Measurements from ENCODE around the gene CBLN3. TPM values are rescaled to one million over a fixed set of nuclear protein-coding genes. Genes with fewer than 3 reads are reported as not detected.

The CBLN3 gene
- total RNA-seq, 2 experiments from 2014 or later = 2.0 to 6.7 TPM

GRCh38 chr14:24430143-24430681, 744 bp upstream of the CBLN3 start:
- ChIA-PET POLR2A (interaction anchor here (0.7 to 3.1 kb wide), 14 partner anchors 7 to 140 kb away, joined by 3 to 24 read pairs (median 6); partner anchors contain the start of gene RIPK3), CTCF (ENCODE audit: unreplicated experiment) (interaction anchor here (1.1 to 2.5 kb wide), 8 partner anchors 11 to 133 kb away, joined by 3 to 26 read pairs (median 8); partner anchors contain the start of genes CIDEB and RIPK3)
- Histone ChIP-seq H2AFZ (ENCODE audit: low read length) (no peak overlapping the region), H3K9me2 (ENCODE audit: insufficient read depth, low read length) (no peaks in the 10 kb centered on the region), H4K20me1 (ENCODE audit: insufficient read depth, low read length) (no peaks in the 10 kb centered on the region), H3K27ac (ENCODE audit: low read depth, low read length, poor library complexity, severe bottlenecking) (peak overlapping the region; percentile 68), H3K4me1 (ENCODE audit: insufficient read depth, low read length, poor library complexity, severe bottlenecking) (peaks cover 30% of the 10 kb centered on the region), H3K36me3 (ENCODE audit: insufficient read depth, low read length) (peaks cover 20% of the 10 kb centered on the region), H3K4me3 (ENCODE audit: low read depth, low read length, poor library complexity, severe bottlenecking) (peak overlapping the region; percentile 82), H3K79me2 (ENCODE audit: insufficient read depth, low read depth, low read length) (peaks cover 5% of the 10 kb centered on the region; the same call in 1 of the 2 replicates), H3K9me3 (ENCODE audit: low read length) (no peaks in the 10 kb centered on the region), H3K4me2 (ENCODE audit: low read length) (peak overlapping the region; percentile 82)
- intact Hi-C loops (cut with micrococcal nuclease; ENCODE audit: unreplicated experiment) = loop anchor here (2.0 kb wide), 1 partner anchor 187 kb away; the partner anchor contains the start of gene TINF2
- no TSS peak for BruUV-seq (replicated peaks)
- TF ChIP-seq CTCF (conservative IDR thresholded peaks at IDR 0.05; ENCODE audit: low read length) (no peak), EZH2phosphoT487 (IDR thresholded peaks at IDR 0.05; ENCODE audit: borderline replicate concordance, low read depth, low read length) (no peak)
- peak; percentile 51 for DNase-seq (ENCODE audit: low spot score)

GRCh38 chr14:24428628-24429394, 657 bp downstream of the CBLN3 start:
- H3K9me2 ChIP-seq (ENCODE audit: insufficient read depth, low read length) = no peaks in the 10 kb centered on the region
- no peak for TF ChIP-seq CTCF (conservative IDR thresholded peaks at IDR 0.05; ENCODE audit: low read length)
- no peak for TF ChIP-seq EZH2phosphoT487 (IDR thresholded peaks at IDR 0.05; ENCODE audit: borderline replicate concordance, low read depth, low read length)
- CTCF ChIA-PET (ENCODE audit: unreplicated experiment) = no interaction called here
- peaks cover 31% of the 10 kb centered on the region for H3K4me1 ChIP-seq (ENCODE audit: insufficient read depth, low read length, poor library complexity, severe bottlenecking)
- H3K4me3 ChIP-seq (ENCODE audit: low read depth, low read length, poor library complexity, severe bottlenecking) = peak overlapping the region; percentile 82
- DNase-seq (ENCODE audit: low spot score) = no peak
- H4K20me1 ChIP-seq (ENCODE audit: insufficient read depth, low read length) = no peaks in the 10 kb centered on the region
- BruUV-seq (replicated peaks) = no TSS peak
- peak overlapping the region; percentile 91; the same call in 1 of the 2 replicates for H2AFZ ChIP-seq (ENCODE audit: low read length)
- H3K4me2 ChIP-seq (ENCODE audit: low read length) = peak overlapping the region; percentile 82
- H3K36me3 ChIP-seq (ENCODE audit: insufficient read depth, low read length) = peaks cover 15% of the 10 kb centered on the region
- intact Hi-C loops (cut with micrococcal nuclease; ENCODE audit: unreplicated experiment) = no loop called here
- POLR2A ChIA-PET = interaction anchor here (0.8 to 3.1 kb wide), 3 partner anchors 14 to 84 kb away, joined by 3 to 24 read pairs (median 3); no protein-coding TSS in a partner anchor
- H3K9me3 ChIP-seq (ENCODE audit: low read length) = no peaks in the 10 kb centered on the region
- peak overlapping the region; percentile 68 for H3K27ac ChIP-seq (ENCODE audit: low read depth, low read length, poor library complexity, severe bottlenecking)
- peaks cover 5% of the 10 kb centered on the region; the same call in 1 of the 2 replicates for H3K79me2 ChIP-seq (ENCODE audit: insufficient read depth, low read depth, low read length)

Measured in OCI-LY7 (cell line).